Measurements from ENCODE around the gene CHRD. TPM values are rescaled to one million over a fixed set of nuclear protein-coding genes. Genes with fewer than 3 reads are reported as not detected.
"Not testable (repeated sequence)": the region's sequence is repeated elsewhere in the genome, so short reads cannot be mapped to it uniquely, and the experiment has no call there.

Gene CHRD
- total RNA-seq, 6 experiments from 2014 or later = 0.09 to 0.31 (median 0.19) TPM; not detected in 2

DNA sequence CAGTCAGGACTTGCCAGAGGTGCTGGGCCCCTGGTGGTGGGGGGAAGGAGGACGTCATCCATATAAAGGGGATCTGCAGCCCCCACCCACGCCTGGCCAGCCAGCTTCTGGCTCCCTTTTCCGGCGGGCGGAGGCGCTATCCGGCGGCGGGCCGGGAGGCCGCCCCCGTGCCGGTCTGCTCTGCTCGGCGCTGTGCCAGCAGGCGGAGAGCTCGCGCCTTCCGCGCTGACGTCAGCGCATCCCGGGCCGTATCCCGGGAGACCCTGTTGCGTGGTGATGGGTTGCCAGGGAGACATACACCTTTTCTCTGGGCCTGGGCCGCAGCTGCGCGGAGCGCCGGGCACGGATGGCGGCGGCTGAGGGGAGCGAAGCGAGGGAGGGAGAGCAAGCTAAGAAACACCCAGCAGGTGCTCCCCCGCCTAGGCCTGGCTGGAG lies 41.3 kb upstream of the CHRD start:
- peak overlapping the region; percentile 87; the same call in 1 of the 2 replicates for H3K4me3 Mint-ChIP-seq
- H3K36me3 Mint-ChIP-seq (ENCODE audit: low read depth) = peaks cover 37% of the 10 kb centered on the region
- DNase-seq = no peak
- TF ChIP-seq CTCF (IDR thresholded peaks at IDR 0.05) = peak; percentile 57
- H3K4me1 Mint-ChIP-seq (ENCODE audit: low read depth) = peaks cover 78% of the 10 kb centered on the region
- peaks cover 22% of the 10 kb centered on the region for H3K27me3 Mint-ChIP-seq (ENCODE audit: insufficient read depth)
- peak overlapping the region; percentile 97 for H3K27ac Mint-ChIP-seq
- H3K9me3 Mint-ChIP-seq = no peaks in the 10 kb centered on the region

GRCh38 chr3:184339001-184339400 lies 40.9 kb upstream of the CHRD start:
- Mint-ChIP-seq H3K36me3 (ENCODE audit: low read depth) (peaks cover 32% of the 10 kb centered on the region), H3K27me3 (ENCODE audit: insufficient read depth) (peaks cover 21% of the 10 kb centered on the region), H3K4me1 (ENCODE audit: low read depth) (peaks cover 76% of the 10 kb centered on the region), H3K9me3 (no peaks in the 10 kb centered on the region), H3K27ac (peak overlapping the region; percentile 97; the same call in 1 of the 2 replicates), H3K4me3 (peak overlapping the region; percentile 40; the same call in 1 of the 2 replicates)
- no peak for TF ChIP-seq CTCF (IDR thresholded peaks at IDR 0.05)
- DNase-seq = no peak

- H3K27ac Mint-ChIP-seq = peak overlapping the region; percentile 79; the same call in 1 of the 2 replicates
Observed at GRCh38 chr3:184339451-184340135, 40.3 kb upstream of the CHRD start.

GRCh38 chr3:184341925-184342324 lies 37.9 kb upstream of the CHRD start:
- DNase-seq = no peak
- H3K27ac Mint-ChIP-seq = no peak overlapping the region
- H3K36me3 Mint-ChIP-seq (ENCODE audit: low read depth) = peaks cover 27% of the 10 kb centered on the region
- H3K4me1 Mint-ChIP-seq (ENCODE audit: low read depth) = peaks cover 62% of the 10 kb centered on the region
- no peak for TF ChIP-seq CTCF (IDR thresholded peaks at IDR 0.05)
- peaks cover 12% of the 10 kb centered on the region for H3K27me3 Mint-ChIP-seq (ENCODE audit: insufficient read depth)
- no peaks in the 10 kb centered on the region for H3K9me3 Mint-ChIP-seq
- H3K4me3 Mint-ChIP-seq = no peak overlapping the region

More at GRCh38 chr3:184339451-184340135, 40.3 kb upstream of the CHRD start:
- H3K9me3 Mint-ChIP-seq, H3K4me3 Mint-ChIP-seq, DNase-seq: not testable (repeated sequence)
- H3K36me3 Mint-ChIP-seq (ENCODE audit: low read depth) = peaks cover 27% of the 10 kb centered on the region
- H3K4me1 Mint-ChIP-seq (ENCODE audit: low read depth) = peaks cover 71% of the 10 kb centered on the region
- H3K27me3 Mint-ChIP-seq (ENCODE audit: insufficient read depth) = peaks cover 19% of the 10 kb centered on the region

DNA sequence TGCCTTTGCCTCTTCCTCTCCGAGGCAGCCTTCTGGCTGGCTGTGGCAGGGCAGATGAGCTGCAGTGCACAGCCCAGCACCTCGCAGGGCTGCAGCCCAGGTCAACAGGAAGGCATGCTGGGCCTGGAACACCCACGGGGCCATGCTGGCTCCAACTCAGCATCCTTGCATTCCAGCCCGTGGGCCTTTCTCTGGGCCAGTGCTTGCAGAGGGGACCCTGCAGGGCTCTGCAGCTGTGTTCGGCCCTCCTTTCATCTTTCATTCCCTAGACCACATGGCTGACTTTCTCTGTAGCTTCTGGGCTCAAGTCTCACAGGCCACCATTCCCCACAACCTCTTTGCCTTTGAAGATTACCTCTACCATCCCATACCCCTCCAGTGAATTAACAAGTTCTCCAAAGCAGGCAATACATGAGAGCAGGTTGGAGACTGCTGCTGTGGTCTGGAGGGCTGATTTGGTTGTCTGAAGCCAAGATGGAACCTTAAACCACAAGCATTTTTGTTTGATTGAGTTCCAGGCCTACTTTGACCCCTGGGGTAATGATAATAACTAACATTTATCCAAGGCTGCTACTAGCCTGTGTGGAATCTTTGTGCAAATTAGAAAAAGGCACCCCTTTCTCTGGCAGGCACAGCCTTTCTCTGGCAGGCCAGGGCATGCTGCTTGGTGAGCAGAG lies 36.5 kb upstream of the CHRD start:
- H3K4me3 Mint-ChIP-seq = no peak overlapping the region
- TF ChIP-seq CTCF (IDR thresholded peaks at IDR 0.05) = no peak
- H3K4me1 Mint-ChIP-seq (ENCODE audit: low read depth) = peaks cover 56% of the 10 kb centered on the region
- H3K9me3 Mint-ChIP-seq = no peaks in the 10 kb centered on the region
- H3K27me3 Mint-ChIP-seq (ENCODE audit: insufficient read depth) = peaks cover 7% of the 10 kb centered on the region
- peak; percentile 15 for DNase-seq
- peak overlapping the region; percentile 22; the same call in 1 of the 2 replicates for H3K27ac Mint-ChIP-seq
- H3K36me3 Mint-ChIP-seq (ENCODE audit: low read depth) = peaks cover 18% of the 10 kb centered on the region
